Effector CD8-positive, alpha-beta T cell (primary cell): Measurements from ENCODE around the gene UBE2E2.

Experiments
- DNase-seq: peaks from one replicate; lab custom pipeline; 2025; lab: John Stamatoyannopoulos, UW

Gene UBE2E2

GRCh38 chr3:23389089-23389488 lies 186.0 kb downstream of the UBE2E2 start:
- no peak for DNase-seq

- DNase-seq, result no peak
Measured at GRCh38 chr3:23389686-23390085, 186.6 kb downstream of the UBE2E2 start.

GRCh38 chr3:23390446-23390845 lies 187.3 kb downstream of the UBE2E2 start:
- DNase-seq, result no peak

- no peak for DNase-seq
Measured at GRCh38 chr3:23390989-23391553, 187.9 kb downstream of the UBE2E2 start.

GRCh38 chr3:23395115-23395514 lies 192.0 kb downstream of the UBE2E2 start:
- DNase-seq, result no peak

GRCh38 chr3:23396746-23397145 lies 193.6 kb downstream of the UBE2E2 start:
- DNase-seq, result no peak

- DNase-seq, result no peak
Measured at GRCh38 chr3:23399221-23399620, 196.1 kb downstream of the UBE2E2 start.

GRCh38 chr3:23402728-23403492 lies 199.8 kb downstream of the UBE2E2 start:
- DNase-seq, result no peak

- no peak for DNase-seq
Measured at GRCh38 chr3:23404246-23404645, 201.1 kb downstream of the UBE2E2 start.

- DNase-seq, result no peak
Measured at GRCh38 chr3:23405081-23405480, 202.0 kb downstream of the UBE2E2 start.

GRCh38 chr3:23406601-23407000 lies 203.5 kb downstream of the UBE2E2 start:
- no peak for DNase-seq

GRCh38 chr3:23418026-23418425 lies 214.9 kb downstream of the UBE2E2 start:
- DNase-seq, result no peak

GRCh38 chr3:23421811-23422516 lies 218.8 kb downstream of the UBE2E2 start:
- no peak for DNase-seq

- DNase-seq, result no peak
Measured at GRCh38 chr3:23422517-23422851, 219.4 kb downstream of the UBE2E2 start.

GRCh38 chr3:23425410-23425809 lies 222.3 kb downstream of the UBE2E2 start:
- DNase-seq, result no peak

GRCh38 chr3:23430781-23431398 lies 227.8 kb downstream of the UBE2E2 start:
- no peak for DNase-seq

GRCh38 chr3:23431764-23432163 lies 228.6 kb downstream of the UBE2E2 start:
- DNase-seq, result no peak

GRCh38 chr3:23435318-23435717 lies 232.2 kb downstream of the UBE2E2 start:
- no peak for DNase-seq

- no peak for DNase-seq
Measured at GRCh38 chr3:23435904-23436303, 232.8 kb downstream of the UBE2E2 start.

- no peak for DNase-seq
Measured at GRCh38 chr3:23437484-23438145, 234.5 kb downstream of the UBE2E2 start.

GRCh38 chr3:23438657-23439056 lies 235.5 kb downstream of the UBE2E2 start:
- DNase-seq, result no peak

- DNase-seq, result no peak
Measured at GRCh38 chr3:23439080-23439479, 236.0 kb downstream of the UBE2E2 start.
